Body of pancreas (tissue), 4 donors: ENCODE measurements around the gene TPM1.

Experiments used
- CTCF ChIP-seq, 7 experiments: fragments of 450-650 bp in 4 of 7; fragments of 200-600 bp in 3 of 7; sonication (generic) in 3 of 7; IDR thresholded peaks; one replicate each; pipeline ENCODE4 v1.5.1; 2016 to 2019; ENCODE audit warnings: antibody characterized with exemption in 7 of 7
- POLR2A ChIP-seq, 3 donors: fragments of 450-650 bp; IDR thresholded peaks; one replicate each; pipeline ENCODE4 v1.6.1; 2016; ENCODE audit warnings: antibody characterized with exemption in 3 of 3, mild to moderate bottlenecking in 2 of 3

GRCh38 chr15:63056829-63057228 is 14.3 kb downstream of the TPM1 start:
- TF ChIP-seq CTCF (IDR thresholded peaks at IDR 0.05) (no peak), POLR2A (IDR thresholded peaks at IDR 0.05) (no peak)
